IPS-15b (cell line): ENCODE data around the gene D2HGDH.
"Not testable (repeated sequence)": the region's sequence is repeated elsewhere in the genome, so short reads cannot be mapped to it uniquely, and the experiment has no call there.

Source experiments
- H3K27me3 ChIP-seq: one replicate; pipeline ENCODE4 v1.6.1; 2013; ENCODE audit warnings: low read length; ENCODE audit not compliant: control insufficient read depth, insufficient read depth
- H3K36me3 ChIP-seq: one replicate; pipeline ENCODE4 v1.6.1; 2013; ENCODE audit warnings: low read length; ENCODE audit not compliant: control insufficient read depth, insufficient read depth
- H3K4me1 ChIP-seq: one replicate; pipeline ENCODE4 v1.6.1; 2013; ENCODE audit warnings: mild to moderate bottlenecking, low read length; ENCODE audit not compliant: control insufficient read depth, insufficient read depth
- H3K4me3 ChIP-seq: one replicate; pipeline ENCODE4 v1.5.1; 2013; ENCODE audit warnings: low read depth, low read length
- H3K9ac ChIP-seq: one replicate; pipeline ENCODE4 v1.6.1; 2013; ENCODE audit warnings: low read depth, mild to moderate bottlenecking, low read length
- H3K9me3 ChIP-seq: one replicate; pipeline ENCODE4 v1.6.1; 2013; ENCODE audit warnings: mild to moderate bottlenecking, low read length; ENCODE audit not compliant: control insufficient read depth, insufficient read depth

Gene D2HGDH

DNA sequence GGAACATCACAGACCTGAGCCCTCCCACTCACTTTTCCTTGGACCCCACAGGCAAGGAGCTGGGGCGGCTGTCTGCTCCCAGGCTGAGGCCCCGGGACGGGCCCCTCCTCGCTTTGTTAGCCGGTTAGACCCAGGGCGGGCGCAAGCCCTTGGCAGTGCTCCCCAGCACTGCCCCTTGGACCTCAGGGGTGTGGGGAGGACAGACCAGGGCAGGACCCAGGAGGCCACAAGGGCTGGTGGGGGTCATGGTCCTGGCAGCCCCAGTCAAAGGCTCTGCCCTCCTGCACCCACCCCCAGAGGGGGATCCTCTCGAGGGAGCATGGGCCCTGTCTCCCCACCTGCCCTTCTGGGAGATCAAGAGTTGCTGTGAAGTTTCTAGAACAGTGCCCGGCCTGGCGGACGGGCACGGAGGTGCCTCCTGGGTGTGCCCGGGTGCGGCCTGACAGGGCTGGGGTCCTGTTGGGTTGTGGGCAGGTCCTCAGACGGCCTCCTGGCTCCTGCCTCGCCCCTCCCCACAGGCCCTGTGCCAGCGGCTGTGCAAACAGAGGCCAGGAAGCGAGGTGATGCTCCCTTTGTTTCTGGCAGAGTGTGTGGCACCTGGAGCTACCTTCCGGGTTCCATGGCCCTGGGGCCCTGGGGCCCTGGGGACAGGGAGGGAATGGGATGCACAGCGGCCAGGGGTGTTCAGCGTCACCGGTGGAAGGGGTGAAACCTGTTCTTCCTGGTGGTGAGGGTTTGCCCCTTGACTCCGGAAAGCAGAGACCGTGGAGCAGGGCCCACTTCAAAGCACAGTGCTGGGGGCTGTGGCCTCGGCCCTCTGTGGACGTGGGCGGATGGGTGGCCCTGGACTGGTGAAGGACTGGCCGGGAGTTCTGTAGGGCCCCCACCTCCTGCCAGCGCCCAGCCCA, 39.3 kb downstream of the D2HGDH start:
- Histone ChIP-seq H3K9ac (no peak overlapping the region), H3K4me3 (no peak overlapping the region)

DNA sequence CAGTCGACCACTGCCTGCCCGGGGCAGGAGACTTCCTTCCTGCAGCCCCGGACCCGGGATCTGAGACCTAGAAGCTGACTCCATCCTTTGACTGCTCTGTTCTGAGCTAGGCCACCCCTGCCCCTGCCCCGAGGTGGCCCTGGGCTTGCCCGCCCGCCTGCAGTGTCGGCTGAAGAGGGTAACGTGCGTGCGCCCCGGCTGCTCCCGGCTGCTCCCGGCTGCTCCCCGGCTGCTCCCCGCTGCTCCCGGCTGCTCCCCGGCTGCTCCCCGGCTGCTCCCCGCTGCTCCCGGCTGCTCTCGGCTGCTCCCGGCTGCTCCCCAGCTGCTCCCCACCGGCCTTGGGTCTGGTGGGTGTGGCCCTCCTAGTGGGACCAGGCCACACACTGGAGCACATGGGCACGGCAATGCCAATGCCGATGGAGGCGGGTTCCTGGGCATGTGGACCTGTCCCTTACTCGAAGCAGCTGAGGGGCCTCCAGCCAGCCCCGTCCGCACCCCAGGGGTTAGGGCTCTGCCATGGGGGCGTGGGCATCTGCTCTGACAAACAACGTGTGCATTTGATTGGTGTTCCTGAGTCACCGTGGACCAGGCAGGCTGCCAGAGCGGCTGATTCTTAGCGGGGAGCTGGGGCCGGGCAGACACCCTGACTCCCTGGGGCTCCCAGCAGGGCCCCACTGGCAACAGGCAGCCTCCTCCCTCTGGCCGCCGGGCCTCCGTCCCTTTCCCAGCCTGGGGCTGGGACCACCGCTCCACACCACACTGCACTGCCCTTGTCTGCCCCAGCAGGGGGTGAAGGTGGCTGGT, 40.2 kb downstream of the D2HGDH start:
- H3K9ac ChIP-seq, result no peak overlapping the region
- H3K9me3 ChIP-seq, result no peaks in the 10 kb centered on the region

More for the DNA sequence above, 39.3 kb downstream of the D2HGDH start:
- Histone ChIP-seq H3K27me3 (no peaks in the 10 kb centered on the region), H3K36me3 (no peaks in the 10 kb centered on the region), H3K4me1 (no peaks in the 10 kb centered on the region), H3K9me3 (no peaks in the 10 kb centered on the region)

DNA sequence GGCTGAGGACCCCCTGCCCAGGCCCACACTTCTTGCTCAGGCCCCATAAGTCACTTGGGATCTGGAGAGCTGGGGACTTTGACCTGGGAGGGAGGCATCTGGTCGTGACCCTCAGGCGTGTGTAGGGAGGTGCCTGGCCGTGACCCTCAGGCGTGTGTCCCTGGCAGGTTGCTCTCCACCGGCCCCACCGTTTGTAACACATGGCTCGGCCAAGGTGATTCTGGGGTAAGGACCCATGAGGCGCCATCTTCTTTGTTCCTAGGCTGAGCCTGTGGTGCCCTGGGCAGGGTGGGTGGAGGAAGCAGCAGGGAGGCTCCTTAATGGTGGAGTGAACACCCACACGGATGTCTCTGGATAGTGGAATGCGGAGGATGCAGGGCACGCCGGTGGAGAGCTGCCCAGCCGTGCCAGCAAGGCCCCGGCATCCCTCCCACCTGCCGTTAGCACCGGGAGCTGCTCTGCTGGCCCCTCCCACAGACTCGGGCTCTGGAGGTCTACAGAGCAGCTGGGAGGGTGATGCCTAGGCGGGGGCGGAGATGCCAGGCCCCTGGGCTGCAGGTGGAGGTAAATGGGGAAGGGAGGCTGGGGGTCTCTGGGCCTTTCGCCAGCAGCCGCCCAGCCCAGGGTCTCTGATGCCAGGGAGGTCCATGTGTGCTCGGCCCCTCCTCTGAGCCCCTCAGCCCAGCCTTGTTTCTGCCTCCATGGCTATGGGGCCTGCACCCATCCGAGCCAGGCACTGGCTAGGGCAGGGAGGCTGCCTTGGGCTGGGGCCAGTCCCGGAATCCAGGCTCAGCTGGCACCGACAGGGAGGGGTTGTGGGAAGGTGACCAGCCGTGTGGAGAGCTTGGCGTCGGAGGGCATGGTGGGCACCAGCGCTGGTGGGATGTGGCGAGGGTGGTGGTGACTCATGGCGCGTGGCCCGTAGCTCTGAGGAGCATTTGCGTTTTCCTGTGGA, 41.1 kb downstream of the D2HGDH start:
- Histone ChIP-seq H3K4me1 (no peaks in the 10 kb centered on the region), H3K27me3 (no peaks in the 10 kb centered on the region), H3K36me3 (no peaks in the 10 kb centered on the region), H3K4me3 (no peak overlapping the region), H3K9ac (no peak overlapping the region), H3K9me3 (no peaks in the 10 kb centered on the region)

More for the DNA sequence above, 40.2 kb downstream of the D2HGDH start:
- Histone ChIP-seq H3K27me3 (no peaks in the 10 kb centered on the region), H3K4me3 (no peak overlapping the region), H3K4me1 (no peaks in the 10 kb centered on the region), H3K36me3 (no peaks in the 10 kb centered on the region)

DNA sequence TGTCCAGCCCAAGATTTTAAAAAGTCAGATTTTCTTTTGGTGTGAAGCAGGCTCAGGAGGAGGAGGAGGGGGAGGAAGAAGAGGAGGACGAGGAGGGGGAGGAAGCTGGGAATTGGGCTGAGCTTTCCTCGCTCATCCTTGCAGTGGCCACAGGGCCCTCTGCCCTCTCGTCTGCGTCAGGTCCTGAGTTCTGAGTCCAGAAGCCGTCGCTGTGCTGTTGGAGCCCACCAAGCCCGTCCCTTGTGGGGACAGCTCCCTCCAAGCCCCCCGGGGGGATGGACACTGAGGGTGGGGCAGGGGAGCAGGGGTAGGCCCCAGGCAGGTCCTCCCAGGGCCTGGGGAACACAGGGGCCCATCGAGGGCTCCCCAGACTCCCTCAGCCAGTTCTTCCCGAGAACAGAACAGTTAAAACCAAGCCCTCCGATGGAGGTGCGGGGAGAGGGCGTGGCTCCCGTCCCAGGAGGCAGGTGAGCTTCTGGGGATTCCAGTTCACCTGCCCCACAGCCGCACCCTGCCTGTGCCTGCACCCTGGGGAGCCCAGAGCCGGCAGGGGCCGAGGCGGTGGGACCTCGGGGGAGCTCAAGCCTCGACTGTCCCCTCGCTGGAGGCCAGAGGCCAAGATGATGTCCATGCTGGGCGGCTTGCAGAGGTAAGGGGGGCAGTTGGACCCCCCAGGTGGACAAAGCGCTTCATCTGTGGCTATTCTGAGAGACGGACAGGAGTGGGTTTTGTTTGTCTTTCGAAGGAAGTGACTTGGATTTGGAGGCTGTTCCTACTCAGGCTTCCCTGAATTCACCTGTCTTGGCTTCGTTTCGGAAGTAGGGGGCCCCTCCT, 42.1 kb downstream of the D2HGDH start, which contains the start of gene GAL3ST2:
Gene GAL3ST2 (plus strand): TSS at position 487 of the 834 bp plus-strand sequence. CDS start 134 bp downstream, at position 621.
- H3K27me3 ChIP-seq, result no peaks in the 10 kb centered on the region
- no peaks in the 10 kb centered on the region for H3K36me3 ChIP-seq
- no peaks in the 10 kb centered on the region for H3K4me1 ChIP-seq
- H3K9me3 ChIP-seq, result no peaks in the 10 kb centered on the region
- no peak within 1 kb of the TSS for H3K4me3 ChIP-seq
- H3K9ac ChIP-seq, result no peak within 1 kb of the TSS

DNA sequence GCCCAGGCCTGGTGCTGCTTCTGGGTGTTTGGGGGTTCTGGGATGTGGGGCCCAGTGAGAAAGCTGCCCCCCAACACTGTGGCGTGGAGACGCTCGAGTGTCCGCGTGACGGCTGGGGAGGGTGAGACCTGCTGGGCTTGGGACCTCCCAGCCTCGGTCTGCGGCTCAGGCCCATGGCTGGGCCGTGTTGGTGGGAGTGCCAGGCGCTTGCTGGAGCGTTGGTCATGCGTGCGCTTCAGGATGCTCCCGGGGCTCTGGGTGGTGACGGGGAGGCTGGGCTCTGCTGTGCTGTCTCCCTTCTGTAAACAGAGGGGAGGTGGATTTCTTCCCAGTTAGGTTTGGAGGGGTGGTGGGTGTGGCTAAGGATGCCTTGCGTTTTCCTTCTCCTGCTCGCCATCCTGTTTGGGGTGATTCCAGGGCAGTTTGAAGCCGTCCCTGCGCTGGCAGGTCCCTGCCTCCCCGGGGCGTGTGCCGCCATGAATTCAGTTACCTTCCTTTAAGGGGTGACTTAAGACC, 42.8 kb downstream of the D2HGDH start:
- no peaks in the 10 kb centered on the region for H3K36me3 ChIP-seq
- no peaks in the 10 kb centered on the region for H3K9me3 ChIP-seq
- H3K9ac ChIP-seq, result no peak overlapping the region
- H3K27me3 ChIP-seq, result no peaks in the 10 kb centered on the region
- no peaks in the 10 kb centered on the region for H3K4me1 ChIP-seq
- H3K4me3 ChIP-seq, result no peak overlapping the region

DNA sequence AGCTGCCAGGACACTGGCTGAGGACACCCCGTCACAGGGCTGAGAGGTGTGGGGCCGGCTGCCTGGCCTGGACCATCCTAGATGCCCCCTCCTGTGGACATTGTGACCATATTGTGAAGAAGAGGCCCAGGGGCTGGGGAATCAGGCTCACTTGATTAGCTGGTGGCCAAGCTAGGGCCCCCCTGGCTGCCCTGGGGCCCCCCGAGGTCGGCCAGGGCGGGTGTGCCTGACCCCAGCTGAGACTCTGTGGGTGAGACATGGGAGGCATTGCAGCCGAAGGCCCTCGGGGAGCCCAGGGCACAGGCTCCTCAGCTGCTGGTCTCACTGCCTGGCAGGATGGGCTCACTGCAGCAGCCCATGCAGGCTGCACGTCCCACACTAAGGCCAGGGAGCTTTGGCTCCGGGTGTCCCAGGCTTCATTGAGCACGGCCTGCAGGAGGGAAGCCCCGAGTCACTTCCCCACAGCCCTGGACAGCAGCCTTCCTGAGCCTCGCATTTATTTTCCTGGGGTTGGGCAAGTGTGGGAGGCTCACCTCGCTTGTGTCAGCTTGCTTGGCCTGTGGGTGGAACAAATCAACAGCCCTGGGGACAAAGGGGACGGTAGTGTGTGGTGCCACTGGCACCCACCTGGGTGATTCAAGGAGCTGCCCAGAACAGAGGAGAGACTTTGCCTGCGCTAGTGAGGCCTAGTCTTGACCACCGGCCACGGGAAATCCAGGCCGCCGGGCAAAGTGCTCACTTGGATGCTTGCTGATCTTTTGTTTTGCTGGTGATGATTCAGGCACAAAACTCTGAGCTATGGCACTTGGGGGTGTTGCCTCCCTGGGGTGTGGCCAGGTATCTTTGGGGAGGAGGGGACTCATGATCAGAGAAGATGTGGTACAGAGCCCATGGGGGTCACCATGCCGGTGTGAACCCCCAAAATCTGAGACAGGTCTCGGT, 43.5 kb downstream of the D2HGDH start:
- Histone ChIP-seq H3K27me3 (no peaks in the 10 kb centered on the region), H3K36me3 (no peaks in the 10 kb centered on the region), H3K9me3 (peaks cover 2% of the 10 kb centered on the region), H3K9ac (no peak overlapping the region), H3K4me1 (no peaks in the 10 kb centered on the region), H3K4me3 (no peak overlapping the region)

DNA sequence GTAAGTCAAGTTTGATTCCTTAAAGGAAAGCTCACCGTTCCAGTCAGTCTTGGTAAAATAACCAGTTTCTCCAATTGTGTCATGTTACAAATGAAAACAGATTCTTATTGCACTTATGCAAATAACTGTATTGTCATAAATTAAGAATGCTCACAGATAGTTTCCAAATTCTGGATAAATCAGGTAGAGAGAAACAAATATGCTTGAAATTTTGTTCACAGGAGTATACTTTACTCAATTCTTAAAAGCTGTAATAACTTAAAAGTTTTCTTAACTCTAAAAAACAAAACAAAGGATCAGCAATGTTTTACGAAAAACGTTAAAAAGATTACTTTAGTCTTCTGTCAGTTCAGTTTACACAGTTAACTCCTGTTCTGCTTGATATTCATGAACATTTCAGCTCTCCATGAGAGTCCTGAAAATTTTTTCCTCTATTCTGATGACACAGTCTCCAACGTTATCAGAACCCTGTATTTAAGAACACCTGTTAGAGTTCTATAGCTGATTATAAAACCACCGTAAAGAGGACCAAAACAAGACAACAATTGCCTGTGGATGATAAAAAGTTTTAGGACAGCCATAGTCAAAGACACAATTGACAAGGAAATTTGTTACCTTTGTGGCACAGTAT, 46.6 kb downstream of the D2HGDH start:
- Histone ChIP-seq H3K9me3 (peaks cover 2% of the 10 kb centered on the region), H3K4me1 (no peaks in the 10 kb centered on the region), H3K4me3 (no peak overlapping the region), H3K36me3 (no peaks in the 10 kb centered on the region), H3K9ac (no peak overlapping the region), H3K27me3 (no peaks in the 10 kb centered on the region)

DNA sequence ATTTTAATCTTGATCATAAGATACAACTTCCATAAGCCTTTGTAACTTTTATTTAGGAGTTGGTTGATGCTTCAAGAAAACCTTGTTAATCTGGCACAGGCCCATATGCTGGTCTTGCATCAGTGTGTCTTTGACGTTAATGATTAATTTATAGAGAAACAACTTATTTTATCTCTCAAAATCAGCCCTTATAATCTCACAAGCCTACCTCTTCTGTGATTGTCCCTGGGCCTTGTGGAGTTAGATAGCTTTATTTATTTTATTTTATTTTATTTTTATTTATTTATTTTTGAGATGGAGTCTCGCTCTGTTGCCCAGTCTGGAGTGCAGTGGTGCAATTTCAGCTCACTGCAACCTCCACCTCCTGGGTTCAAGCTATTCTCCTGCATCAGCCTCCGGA, 47.6 kb downstream of the D2HGDH start:
- H3K9me3 ChIP-seq, H3K27me3 ChIP-seq, H3K36me3 ChIP-seq, H3K4me3 ChIP-seq, H3K9ac ChIP-seq, H3K4me1 ChIP-seq: not testable (repeated sequence)

DNA sequence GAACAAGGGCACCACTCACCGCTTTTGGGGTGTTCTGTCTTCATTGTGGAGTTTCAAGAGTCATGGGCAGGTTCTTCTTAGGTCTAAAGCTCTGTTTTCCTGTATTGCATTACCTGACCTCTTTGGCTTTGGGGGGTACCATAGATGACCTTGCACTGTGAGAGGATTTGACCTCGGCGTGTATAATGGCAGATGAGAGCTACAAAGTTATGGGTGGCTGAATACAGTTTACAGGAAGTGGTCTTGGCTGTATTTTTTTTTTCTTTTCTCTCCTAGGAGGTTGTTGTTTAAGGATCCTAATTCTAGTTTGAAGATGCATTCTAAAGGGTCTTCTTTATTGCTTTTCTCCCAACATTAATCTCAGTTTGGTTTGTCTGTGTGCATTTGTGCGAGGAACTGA, 53.7 kb downstream of the D2HGDH start:
- no peak overlapping the region for H3K4me3 ChIP-seq
- no peaks in the 10 kb centered on the region for H3K9me3 ChIP-seq
- H3K4me1 ChIP-seq, result no peaks in the 10 kb centered on the region
- no peaks in the 10 kb centered on the region for H3K36me3 ChIP-seq
- no peak overlapping the region for H3K9ac ChIP-seq
- no peaks in the 10 kb centered on the region for H3K27me3 ChIP-seq
